ENCODE results near the gene PDCL3.

Gene PDCL3

GRCh38 chr2:100580367-100581276 lies 17.8 kb downstream of the PDCL3 start:
- no peak overlapping the region for H3K4me3 ChIP-seq (ENCODE audit: low read length)
- TF ChIP-seq CTCF (conservative IDR thresholded peaks at IDR 0.05; ENCODE audit: low read length) = no peak
- no peak for DNase-seq (ENCODE audit: low read depth)

DNA sequence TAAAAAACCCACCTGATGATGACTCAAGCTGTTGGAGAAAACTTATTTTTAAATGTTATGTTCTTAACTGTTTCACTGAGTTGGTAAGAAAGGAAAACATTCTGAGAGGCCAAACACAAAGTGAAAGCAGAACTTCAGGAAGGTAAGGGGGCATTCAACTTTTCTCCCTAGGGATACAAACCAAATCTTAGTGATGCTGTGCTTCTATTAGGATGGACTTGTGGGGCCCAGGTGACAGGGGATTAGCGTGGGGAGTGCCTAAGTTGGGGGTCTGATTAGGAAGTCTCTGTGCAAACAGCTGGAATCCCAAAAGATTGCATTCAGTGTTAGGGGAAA lies 18.5 kb downstream of the PDCL3 start:
- H3K4me3 ChIP-seq (ENCODE audit: low read length) = no peak overlapping the region

GRCh38 chr2:100584816-100585215 lies 22.0 kb downstream of the PDCL3 start:
- no peak for TF ChIP-seq CTCF (conservative IDR thresholded peaks at IDR 0.05; ENCODE audit: low read length)
- DNase-seq (ENCODE audit: low read depth) = no peak
- no peak overlapping the region for H3K4me3 ChIP-seq (ENCODE audit: low read length)

More for the DNA sequence above, 18.5 kb downstream of the PDCL3 start:
- TF ChIP-seq CTCF (conservative IDR thresholded peaks at IDR 0.05; ENCODE audit: low read length) = no peak
- DNase-seq (ENCODE audit: low read depth) = no peak

- no peak for TF ChIP-seq CTCF (conservative IDR thresholded peaks at IDR 0.05; ENCODE audit: low read length)
- peak; percentile 45 for DNase-seq (ENCODE audit: low read depth)
- H3K4me3 ChIP-seq (ENCODE audit: low read length) = no peak overlapping the region
Measured at GRCh38 chr2:100588071-100588786, 25.4 kb downstream of the PDCL3 start.

GRCh38 chr2:100589527-100589926 lies 26.7 kb downstream of the PDCL3 start:
- TF ChIP-seq CTCF (conservative IDR thresholded peaks at IDR 0.05; ENCODE audit: low read length) = no peak
- no peak for DNase-seq (ENCODE audit: low read depth)
- H3K4me3 ChIP-seq (ENCODE audit: low read length) = no peak overlapping the region

DNA sequence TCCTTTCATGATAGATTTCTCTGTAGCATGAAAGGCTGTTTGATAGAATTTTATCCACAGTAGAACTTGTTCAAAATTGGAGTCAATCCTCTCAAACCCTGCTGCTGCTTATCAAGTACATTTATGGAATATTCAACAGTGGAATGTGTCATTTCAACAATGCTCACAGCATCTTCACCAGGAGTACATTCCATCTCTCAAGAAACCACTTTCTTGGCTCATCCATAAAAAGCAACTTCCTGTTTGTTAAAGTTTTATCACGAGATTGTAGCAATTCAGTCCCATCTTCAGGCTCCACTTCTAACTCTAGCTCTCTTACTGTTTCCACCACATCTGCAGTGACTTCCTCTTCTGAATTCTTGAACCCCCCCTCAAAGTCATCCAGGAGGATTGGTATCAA lies 29.4 kb downstream of the PDCL3 start:
- TF ChIP-seq CTCF (conservative IDR thresholded peaks at IDR 0.05; ENCODE audit: low read length) = no peak
- DNase-seq (ENCODE audit: low read depth) = peak; percentile 50
- H3K4me3 ChIP-seq (ENCODE audit: low read length) = no peak overlapping the region

- no peak for TF ChIP-seq CTCF (conservative IDR thresholded peaks at IDR 0.05; ENCODE audit: low read length)
- no peak for DNase-seq (ENCODE audit: low read depth)
- no peak overlapping the region for H3K4me3 ChIP-seq (ENCODE audit: low read length)
Measured at GRCh38 chr2:100596465-100596864, 33.7 kb downstream of the PDCL3 start.
